Measurements from ENCODE around the gene SAA2.

DNA sequence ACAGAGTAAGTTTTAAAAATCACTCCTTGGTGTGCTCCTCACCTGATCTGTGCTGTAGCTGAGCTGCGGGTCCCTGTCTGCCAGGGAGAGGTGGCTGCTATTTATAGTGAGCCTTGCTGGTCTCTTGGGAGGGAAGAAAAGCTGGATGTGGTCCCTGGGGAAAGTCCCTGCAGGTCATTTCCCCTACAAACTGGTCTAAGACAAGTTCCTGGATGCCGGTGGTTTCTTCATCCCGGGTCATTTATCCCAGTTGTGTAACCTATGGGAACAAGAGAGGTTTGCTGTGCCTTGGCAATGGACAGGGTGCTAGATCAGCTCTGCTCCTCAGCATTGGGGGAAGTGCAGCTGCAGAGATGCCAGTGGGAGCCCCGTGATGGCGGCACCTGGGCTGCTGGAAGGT is at the start of gene SAA2:
- TF ChIP-seq, protein P1, sequence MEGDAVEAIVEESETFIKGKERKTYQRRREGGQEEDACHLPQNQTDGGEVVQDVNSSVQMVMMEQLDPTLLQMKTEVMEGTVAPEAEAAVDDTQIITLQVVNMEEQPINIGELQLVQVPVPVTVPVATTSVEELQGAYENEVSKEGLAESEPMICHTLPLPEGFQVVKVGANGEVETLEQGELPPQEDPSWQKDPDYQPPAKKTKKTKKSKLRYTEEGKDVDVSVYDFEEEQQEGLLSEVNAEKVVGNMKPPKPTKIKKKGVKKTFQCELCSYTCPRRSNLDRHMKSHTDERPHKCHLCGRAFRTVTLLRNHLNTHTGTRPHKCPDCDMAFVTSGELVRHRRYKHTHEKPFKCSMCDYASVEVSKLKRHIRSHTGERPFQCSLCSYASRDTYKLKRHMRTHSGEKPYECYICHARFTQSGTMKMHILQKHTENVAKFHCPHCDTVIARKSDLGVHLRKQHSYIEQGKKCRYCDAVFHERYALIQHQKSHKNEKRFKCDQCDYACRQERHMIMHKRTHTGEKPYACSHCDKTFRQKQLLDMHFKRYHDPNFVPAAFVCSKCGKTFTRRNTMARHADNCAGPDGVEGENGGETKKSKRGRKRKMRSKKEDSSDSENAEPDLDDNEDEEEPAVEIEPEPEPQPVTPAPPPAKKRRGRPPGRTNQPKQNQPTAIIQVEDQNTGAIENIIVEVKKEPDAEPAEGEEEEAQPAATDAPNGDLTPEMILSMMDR (IDR thresholded peaks at IDR 0.05; ENCODE audit: poor library complexity) = no peak
- no peak for TF ChIP-seq EZH2 (IDR thresholded peaks at IDR 0.05; ENCODE audit: borderline replicate concordance)
- no peak for TF ChIP-seq EZH2phosphoT487 (IDR thresholded peaks at IDR 0.05; ENCODE audit: low read depth, severe bottlenecking, unreplicated experiment)

Measured in hepatocyte (in vitro differentiated cells).